Osteoblast (primary cell): ENCODE measurements around the gene TBCD. TPM values are rescaled to one million over a fixed set of nuclear protein-coding genes. Genes with fewer than 3 reads are reported as not detected.
"Not testable (repeated sequence)": the region's sequence is repeated elsewhere in the genome, so short reads cannot be mapped to it uniquely, and the experiment has no call there.

Source experiments
- DNase-seq: peaks from one replicate; pipeline ENCODE4 v3.0.0; 2011; ENCODE audit warnings: low spot score, mixed read lengths; ENCODE audit not compliant: insufficient read length; ENCODE audit errors: missing footprints
- H2AFZ ChIP-seq: 2 replicates; pipeline ENCODE4 v1.6.0; 2011; ENCODE audit warnings: mild to moderate bottlenecking, low read length
- H3K27ac ChIP-seq: 2 replicates; pipeline ENCODE4 v1.5.1; 2011; ENCODE audit warnings: mild to moderate bottlenecking, low read depth, low read length, moderate library complexity
- H3K27me3 ChIP-seq: 2 replicates; pipeline ENCODE4 v1.6.0; 2012; ENCODE audit warnings: mild to moderate bottlenecking, control low read depth, inconsistent platforms, low read length, moderate library complexity; ENCODE audit not compliant: insufficient read depth
- H3K36me3 ChIP-seq: 2 replicates; pipeline ENCODE4 v1.5.1; 2011; ENCODE audit warnings: mild to moderate bottlenecking, low read length, control low read depth, moderate library complexity; ENCODE audit not compliant: insufficient read depth
- H3K4me1 ChIP-seq: 2 replicates; pipeline ENCODE4 v1.5.1; 2011; ENCODE audit warnings: mild to moderate bottlenecking, low read length, control low read depth, moderate library complexity; ENCODE audit not compliant: insufficient read depth
- H3K4me2 ChIP-seq: 2 replicates; pipeline ENCODE4 v1.6.0; 2011; ENCODE audit warnings: mild to moderate bottlenecking, low read length; ENCODE audit not compliant: insufficient read depth
- H3K4me3 ChIP-seq: fragments of 200-600 bp; sonication (generic); 3 replicates; pipeline ENCODE4 v1.5.1; 2012; ENCODE audit warnings: mild to moderate bottlenecking, low read length, inconsistent platforms; ENCODE audit not compliant: insufficient read depth
- H3K79me2 ChIP-seq: 2 replicates; pipeline ENCODE4 v1.6.0; 2012; ENCODE audit warnings: mild to moderate bottlenecking, low read length, control low read depth, inconsistent platforms; ENCODE audit not compliant: insufficient read depth
- H3K9me3 ChIP-seq: 2 replicates; pipeline ENCODE4 v1.5.1; 2011; ENCODE audit warnings: low read depth, low read length, control low read depth
- H4K20me1 ChIP-seq: 2 replicates; pipeline ENCODE4 v1.6.0; 2012; ENCODE audit warnings: mild to moderate bottlenecking, low read length, control low read depth; ENCODE audit not compliant: insufficient read depth
- total RNA-seq: library from RNA; depleted of rRNA; stranded (reverse); fragments of >200 nt; gene quantifications from 2 replicates; pipeline ENCODE4 v1.2.3, GENCODE V29; 2012
- TF ChIP-seq, protein P1 (sequence below): IDR thresholded peaks from 2 replicates; pipeline ENCODE4 v1.5.1; 2011; ENCODE audit warnings: mild to moderate bottlenecking, low read depth, low read length, moderate library complexity; ENCODE audit errors: extremely low read depth

TBCD gene
- total RNA-seq, 1 donor = 29.0 TPM

DNA sequence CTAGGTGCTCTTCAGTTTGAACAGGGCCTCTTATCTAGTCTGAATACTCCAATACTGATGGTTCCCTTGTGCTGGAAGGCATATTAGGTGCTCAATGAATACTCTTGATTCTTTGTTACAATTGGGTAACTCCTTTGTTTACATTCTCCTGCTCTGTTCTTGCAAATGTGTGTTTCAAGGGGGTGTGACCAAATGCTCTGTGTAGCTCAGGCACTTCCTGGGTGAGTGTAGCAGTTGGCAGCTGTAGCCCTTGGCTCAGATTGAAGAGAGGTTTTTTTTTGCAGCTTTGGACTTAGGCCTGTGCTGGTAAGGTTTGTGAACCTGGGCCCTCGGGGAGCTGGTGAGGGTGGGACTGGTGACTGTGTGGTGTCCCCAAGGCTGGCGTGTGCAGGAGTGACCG, 20.2 kb downstream of the TBCD start:
- no peak overlapping the region for H3K4me2 ChIP-seq
- no peaks in the 10 kb centered on the region for H3K79me2 ChIP-seq
- H3K9me3 ChIP-seq = no peaks in the 10 kb centered on the region
- peak; percentile 96 for DNase-seq
- H3K27ac ChIP-seq = no peak overlapping the region
- H3K4me1 ChIP-seq = no peaks in the 10 kb centered on the region
- H3K4me3 ChIP-seq = no peak overlapping the region
- no peak overlapping the region for H2AFZ ChIP-seq
- no peaks in the 10 kb centered on the region for H4K20me1 ChIP-seq
- H3K36me3 ChIP-seq = peaks cover 20% of the 10 kb centered on the region
- TF ChIP-seq, protein P1, sequence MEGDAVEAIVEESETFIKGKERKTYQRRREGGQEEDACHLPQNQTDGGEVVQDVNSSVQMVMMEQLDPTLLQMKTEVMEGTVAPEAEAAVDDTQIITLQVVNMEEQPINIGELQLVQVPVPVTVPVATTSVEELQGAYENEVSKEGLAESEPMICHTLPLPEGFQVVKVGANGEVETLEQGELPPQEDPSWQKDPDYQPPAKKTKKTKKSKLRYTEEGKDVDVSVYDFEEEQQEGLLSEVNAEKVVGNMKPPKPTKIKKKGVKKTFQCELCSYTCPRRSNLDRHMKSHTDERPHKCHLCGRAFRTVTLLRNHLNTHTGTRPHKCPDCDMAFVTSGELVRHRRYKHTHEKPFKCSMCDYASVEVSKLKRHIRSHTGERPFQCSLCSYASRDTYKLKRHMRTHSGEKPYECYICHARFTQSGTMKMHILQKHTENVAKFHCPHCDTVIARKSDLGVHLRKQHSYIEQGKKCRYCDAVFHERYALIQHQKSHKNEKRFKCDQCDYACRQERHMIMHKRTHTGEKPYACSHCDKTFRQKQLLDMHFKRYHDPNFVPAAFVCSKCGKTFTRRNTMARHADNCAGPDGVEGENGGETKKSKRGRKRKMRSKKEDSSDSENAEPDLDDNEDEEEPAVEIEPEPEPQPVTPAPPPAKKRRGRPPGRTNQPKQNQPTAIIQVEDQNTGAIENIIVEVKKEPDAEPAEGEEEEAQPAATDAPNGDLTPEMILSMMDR = no peak
- no peaks in the 10 kb centered on the region for H3K27me3 ChIP-seq

DNA sequence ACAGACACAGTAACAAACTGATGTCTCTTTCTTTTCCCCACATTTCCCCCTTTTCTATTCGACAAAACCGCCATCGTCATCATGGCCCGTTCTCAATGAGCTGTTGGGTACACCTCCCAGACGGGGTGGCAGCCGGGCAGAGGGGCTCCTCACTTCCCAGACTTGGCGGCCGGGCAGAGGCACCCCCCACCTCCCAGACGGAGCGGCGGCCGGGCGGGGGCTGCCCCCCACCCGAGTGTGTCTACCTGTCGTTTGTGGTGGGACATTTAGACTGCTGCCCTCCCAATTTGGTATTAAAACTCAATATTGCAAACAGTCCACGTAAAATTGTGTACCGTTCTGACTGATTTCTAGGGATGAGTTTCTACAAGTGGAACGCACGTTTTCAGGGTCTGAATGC, 22.6 kb downstream of the TBCD start:
- Histone ChIP-seq H3K4me2 (peak overlapping the region; percentile 74), H3K4me3 (peak overlapping the region; percentile 51)
- H3K36me3 ChIP-seq = not testable (repeated sequence)

GRCh38 chr17:82775001-82775823, 23.3 kb downstream of the TBCD start:
- peak; percentile 99 for DNase-seq
- H3K79me2 ChIP-seq = peaks cover 4% of the 10 kb centered on the region
- H2AFZ ChIP-seq = peak overlapping the region; percentile 35
- no peaks in the 10 kb centered on the region for H3K27me3 ChIP-seq
- no peaks in the 10 kb centered on the region for H3K4me1 ChIP-seq
- H3K36me3 ChIP-seq = peaks cover 3% of the 10 kb centered on the region
- H4K20me1 ChIP-seq = no peaks in the 10 kb centered on the region
- TF ChIP-seq, protein P1 = peak; percentile 86
- H3K4me3 ChIP-seq = peak overlapping the region; percentile 51
- no peak overlapping the region for H3K27ac ChIP-seq
- no peaks in the 10 kb centered on the region for H3K9me3 ChIP-seq
- peak overlapping the region; percentile 74 for H3K4me2 ChIP-seq

More for the DNA sequence above, 22.6 kb downstream of the TBCD start:
- peak overlapping the region; percentile 35 for H2AFZ ChIP-seq
- H3K9me3 ChIP-seq, H4K20me1 ChIP-seq, H3K4me1 ChIP-seq, H3K79me2 ChIP-seq, DNase-seq, H3K27me3 ChIP-seq, H3K27ac ChIP-seq: not testable (repeated sequence)

- TF ChIP-seq, protein P1 = no peak
- H3K4me2 ChIP-seq = no peak overlapping the region
- no peak for DNase-seq
- H3K4me3 ChIP-seq = no peak overlapping the region
- H3K4me1 ChIP-seq = no peaks in the 10 kb centered on the region
- H3K27ac ChIP-seq = no peak overlapping the region
- no peak overlapping the region for H2AFZ ChIP-seq
- peaks cover 3% of the 10 kb centered on the region for H3K36me3 ChIP-seq
- H3K79me2 ChIP-seq = peaks cover 4% of the 10 kb centered on the region
- no peaks in the 10 kb centered on the region for H3K9me3 ChIP-seq
- no peaks in the 10 kb centered on the region for H4K20me1 ChIP-seq
- H3K27me3 ChIP-seq = no peaks in the 10 kb centered on the region
These were observed 24.6 kb downstream of the TBCD start for GRCh38 chr17:82776454-82776853.
